Stimulated activated CD8-positive, alpha-beta memory T cell treated with anti-CD3 and anti-CD28 coated beads, Interleukin-4, amount 100 ng/mL, for 1 hour (primary cell): ENCODE data around the gene ATP6V0D1.
"Not testable (repeated sequence)": the region's sequence is repeated elsewhere in the genome, so short reads cannot be mapped to it uniquely, and the experiment has no call there.

Experiments used
- DNase-seq, 2 donors: peaks; one replicate each; pipeline ENCODE4 v3.0.0-alpha.2; 2020; ENCODE audit warnings: low read depth in 2 of 2, low spot score in 1 of 2

Gene ATP6V0D1

DNA sequence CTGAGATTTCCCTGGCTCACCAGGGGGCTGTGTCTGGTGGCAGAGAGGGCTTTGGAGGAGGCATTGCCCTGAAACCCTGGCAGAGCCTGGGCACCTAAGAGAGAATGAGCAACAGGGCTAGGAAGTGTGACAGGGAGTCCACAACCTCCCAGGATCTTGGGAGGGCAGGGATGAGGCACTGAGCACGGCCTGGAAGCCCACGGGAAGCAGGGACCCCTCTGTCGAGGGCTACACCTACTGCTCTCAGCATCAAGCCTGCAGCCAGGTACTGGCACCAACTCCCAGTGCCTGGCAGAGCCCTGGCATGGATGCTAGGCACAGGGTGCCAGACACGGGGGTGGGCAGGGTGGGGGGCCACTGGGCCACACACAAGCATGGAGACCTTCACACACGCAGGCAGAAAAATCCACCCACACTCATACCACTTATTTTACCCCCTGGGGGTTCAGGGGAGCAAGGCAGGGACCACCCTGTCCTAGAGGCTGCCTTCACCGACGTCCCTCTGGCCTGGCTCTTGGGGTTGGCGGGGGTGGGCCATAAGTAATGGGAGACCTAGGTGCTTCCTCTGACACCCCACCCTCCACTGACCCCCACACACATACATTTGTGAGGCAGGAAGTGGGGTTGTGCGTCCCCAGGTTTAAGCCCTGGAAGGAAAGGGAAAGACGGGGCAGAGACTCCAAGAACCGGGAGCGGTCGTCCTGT, 51.0 kb downstream of the ATP6V0D1 start:
- no peak for DNase-seq

DNA sequence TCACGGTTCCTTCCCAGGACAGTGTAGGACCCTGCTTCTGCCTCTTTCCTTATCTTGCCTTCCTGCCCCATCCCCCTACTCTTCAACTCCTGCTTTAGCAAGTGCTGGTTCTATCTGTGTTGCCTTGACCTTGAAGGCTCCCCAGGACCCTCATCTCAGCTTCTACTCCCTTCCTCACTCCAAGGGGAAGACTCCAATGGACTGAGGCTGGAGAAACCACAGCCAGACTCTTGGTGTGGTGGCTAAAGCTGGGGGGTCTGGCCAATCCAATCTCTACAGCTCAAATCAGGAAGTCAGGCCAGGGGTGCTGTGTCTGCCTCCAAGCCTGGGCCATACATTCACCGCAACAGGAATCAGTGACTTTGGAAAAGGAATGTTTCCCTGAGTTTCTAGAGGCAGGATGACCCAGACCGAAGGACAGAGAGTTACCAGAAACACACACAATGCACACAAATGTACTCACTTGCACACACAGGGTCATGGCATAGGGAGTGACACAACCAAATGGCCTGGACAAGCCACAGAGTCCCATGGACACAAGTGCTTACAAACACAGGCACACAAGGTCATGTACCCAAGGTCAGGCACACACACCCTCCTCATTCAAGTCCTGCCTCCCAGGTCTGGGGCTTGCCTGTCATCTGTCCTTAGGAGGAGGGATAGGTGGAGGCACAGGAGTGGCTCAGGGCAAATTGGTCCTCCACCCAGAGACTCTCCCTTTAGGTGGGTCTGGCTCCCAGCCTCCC, 51.7 kb downstream of the ATP6V0D1 start:
- DNase-seq, result no peak

DNA sequence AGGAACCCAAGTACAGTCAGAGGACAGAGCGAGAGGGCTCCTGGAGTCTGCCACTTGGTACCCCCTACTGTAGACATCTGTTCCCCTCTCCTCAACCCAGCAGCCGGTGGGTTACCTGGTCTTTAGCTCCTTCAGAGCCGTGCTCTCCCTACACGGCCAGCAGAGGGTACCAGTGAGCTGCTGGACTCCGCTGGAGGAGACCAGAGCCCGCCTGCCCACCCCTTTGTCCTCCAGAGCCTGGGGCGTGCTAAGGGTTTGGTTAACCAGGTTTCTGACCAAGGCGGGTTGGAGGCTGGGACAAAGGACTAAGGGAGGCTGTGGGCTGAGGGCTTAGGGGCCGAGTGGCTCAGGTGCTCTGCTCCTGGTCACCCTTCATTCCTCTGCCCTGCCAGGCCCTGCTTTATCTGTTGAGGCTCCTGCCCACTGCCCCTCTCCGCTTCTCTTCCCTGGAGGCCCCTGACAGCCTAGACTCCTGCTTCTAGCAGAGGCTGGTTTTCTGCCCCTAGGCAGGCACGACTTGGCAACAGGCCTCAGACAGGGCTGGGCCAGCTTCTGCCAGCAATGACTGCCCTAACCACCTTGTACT, 52.7 kb downstream of the ATP6V0D1 start:
- DNase-seq, result no peak

DNA sequence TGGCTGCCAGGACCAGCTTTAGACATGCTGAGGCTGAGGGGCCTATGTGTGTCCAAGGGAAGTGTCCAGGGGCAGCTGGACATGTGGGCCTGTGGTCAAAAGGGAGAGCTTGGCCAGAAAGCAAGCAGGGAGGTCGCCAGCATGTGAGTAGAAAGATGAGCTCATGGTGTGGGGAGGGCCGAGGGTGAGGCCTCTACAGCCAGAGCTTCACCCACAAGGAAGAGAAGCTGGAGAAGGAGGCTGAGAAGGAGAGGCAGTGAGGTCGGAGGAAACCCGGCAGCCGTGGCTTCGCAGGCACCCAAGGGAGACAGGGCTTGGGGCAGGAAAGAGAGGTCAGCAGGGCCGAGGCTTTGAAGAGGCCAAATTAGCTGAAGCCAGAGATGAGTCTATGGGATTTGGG, 54.0 kb downstream of the ATP6V0D1 start:
- DNase-seq, result no peak

DNA sequence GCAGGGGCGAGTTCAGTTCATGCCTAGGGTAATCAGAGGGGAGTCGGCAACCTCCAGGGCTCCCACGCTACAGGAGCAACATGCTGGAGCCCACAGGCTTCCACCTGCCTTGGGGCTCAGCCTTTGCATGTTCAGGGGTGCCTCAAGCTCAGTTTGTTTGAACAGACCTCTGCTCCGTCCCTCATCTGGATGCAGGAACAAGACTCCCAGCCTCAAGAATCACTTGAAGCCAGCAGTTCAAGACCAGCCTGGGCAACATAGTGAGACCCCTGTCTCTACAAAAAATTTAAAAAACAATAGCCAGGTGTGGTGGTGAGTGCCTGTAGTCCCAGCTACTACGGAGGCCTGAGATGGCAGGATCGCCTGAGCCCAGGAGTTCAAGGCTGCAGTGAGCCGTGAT, 54.9 kb downstream of the ATP6V0D1 start:
- no peak for DNase-seq

DNA sequence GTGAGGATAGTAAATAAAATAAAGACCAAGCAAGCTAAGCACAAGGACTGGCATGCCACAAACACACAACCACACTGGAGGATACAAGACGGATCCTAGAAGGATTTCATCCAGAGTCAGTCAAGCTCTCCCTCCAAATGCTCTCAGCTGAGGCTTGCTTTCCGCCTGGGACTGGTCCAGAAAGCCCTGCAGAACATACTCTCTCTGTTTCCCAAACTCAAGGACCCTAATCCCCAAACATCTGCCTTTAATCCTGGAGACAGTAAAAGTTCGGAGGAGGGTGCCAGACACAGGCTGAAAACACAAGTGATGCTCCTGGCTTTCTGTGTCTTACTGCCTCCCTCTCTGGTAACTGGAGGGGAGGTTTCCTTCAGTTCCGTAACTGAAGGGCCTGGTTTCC, 55.4 kb downstream of the ATP6V0D1 start:
- DNase-seq, result no peak

DNA sequence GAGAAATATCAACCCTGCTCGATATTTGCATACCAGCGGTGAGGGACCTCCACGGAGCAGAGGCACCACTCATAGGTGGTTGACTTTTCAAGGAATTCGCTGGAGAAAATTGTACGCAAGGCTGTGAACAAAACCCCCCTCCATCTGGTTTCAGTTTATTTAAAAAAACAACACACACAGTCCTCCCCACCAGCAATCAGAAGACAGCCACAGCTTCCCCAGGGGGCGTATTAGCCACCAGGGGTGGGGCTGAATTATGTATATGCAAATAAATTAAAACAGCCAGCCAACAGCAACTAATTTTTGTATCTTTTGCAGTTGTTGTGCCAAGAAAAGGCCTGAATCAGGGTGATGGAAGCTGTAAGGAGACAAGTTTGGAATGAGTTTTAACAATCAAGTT, 55.9 kb downstream of the ATP6V0D1 start:
- DNase-seq, result no peak

DNA sequence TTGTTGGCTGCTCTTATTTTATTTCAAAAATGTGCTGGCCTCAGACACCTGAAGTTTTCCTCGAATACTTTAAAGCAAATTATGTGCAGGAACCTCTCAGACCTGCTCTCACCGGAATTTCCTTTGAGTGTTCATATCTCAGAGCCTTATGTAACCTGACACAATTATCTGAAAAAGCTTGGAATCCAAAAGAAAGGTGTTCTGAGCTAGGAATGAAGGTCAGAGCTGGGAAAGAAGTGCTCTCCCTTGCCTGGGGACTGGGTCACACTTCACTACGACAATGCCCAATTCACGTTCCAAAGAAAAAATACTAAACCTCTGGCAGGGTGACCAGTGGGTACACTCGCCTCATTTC, 56.7 kb downstream of the ATP6V0D1 start:
- no peak for DNase-seq

DNA sequence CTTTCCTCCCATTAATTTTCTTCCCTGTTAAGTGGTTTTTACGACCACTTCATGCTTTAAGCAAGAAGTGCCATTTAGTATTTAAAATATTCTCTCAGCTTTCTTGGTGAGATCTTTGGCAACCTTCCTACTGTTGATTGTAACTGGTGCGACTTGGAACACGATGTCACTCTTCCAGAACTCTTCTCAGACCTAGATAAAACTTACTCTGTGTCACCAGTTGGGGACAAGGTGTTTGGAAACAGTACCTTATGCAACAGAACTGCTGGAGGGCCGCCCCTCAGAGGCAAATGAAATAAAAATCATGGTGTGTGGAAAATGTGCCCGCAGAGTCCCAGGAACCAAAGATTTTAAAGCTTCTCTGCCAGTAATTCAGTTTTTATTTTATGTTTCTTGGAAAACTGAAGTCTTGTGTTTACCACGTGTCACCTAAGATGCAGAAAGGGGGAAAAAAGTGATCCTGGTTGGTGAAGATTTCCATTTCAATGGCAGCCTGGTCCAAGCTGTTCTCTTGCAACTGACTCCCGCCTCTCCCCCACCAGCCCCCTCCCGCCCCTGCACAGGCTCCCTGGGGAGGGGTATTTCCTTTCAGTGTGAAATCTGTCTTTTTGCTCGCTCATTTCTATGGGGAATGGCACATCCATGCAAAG, 57.2 kb downstream of the ATP6V0D1 start:
- DNase-seq, result no peak

DNA sequence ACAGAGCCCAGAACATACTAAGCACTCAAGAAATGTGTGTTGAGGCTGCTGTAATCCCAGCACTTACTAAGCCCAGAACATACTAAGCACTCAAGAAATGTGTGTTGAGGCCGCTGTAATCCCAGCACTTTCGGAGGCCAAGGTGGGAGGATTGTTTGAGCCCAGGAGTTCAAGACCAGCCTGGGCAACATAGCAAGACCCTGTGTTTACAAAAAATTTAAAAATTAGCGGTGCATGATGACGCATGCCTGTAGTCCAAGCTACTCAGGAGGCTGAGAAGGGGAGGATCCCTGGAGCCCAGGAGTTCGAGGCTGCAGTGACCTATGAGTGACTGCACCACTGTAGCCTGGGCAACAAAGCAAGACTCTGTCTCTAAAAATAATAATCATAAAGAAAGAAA, 57.9 kb downstream of the ATP6V0D1 start:
- no peak for DNase-seq

DNA sequence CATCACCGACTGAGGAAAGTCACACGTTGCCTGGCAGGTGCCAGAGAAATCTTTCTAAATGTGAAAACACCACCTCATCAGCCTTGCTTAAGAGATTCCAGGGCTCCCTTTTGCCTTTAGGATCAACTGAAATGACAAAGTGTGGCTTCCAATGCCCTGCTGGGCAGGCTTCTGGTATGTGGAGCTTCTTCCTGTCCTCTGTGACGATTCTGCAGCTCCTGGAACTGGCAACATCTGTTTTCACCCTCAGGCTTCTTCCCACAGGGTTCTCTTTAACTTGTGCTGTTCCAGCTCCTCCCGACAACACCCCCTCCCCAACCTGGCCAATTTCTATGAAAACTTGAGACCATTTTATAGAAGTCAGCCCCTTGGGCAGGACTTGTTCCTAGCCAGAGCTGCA, 59.9 kb downstream of the ATP6V0D1 start:
- no peak for DNase-seq

DNA sequence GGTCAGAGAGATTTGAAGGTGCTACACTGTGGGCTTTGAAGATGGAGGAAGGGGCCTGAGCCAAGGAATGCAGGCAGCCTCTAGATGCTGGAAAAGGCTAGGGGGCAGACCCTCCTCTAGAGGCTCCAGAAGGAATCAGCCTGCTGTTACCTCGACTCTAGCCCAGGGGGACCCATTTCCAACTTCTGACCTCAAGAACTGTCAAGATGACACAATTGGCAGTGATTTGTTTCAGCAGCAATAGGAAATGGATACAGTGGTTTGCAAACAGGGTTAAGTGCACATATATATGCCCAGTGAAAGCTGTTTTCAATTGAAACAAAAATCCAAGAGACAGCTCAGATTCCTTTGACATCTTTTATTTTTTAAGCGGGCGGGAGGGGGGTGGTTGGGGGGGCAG, 61.0 kb downstream of the ATP6V0D1 start:
- DNase-seq, result no peak

DNA sequence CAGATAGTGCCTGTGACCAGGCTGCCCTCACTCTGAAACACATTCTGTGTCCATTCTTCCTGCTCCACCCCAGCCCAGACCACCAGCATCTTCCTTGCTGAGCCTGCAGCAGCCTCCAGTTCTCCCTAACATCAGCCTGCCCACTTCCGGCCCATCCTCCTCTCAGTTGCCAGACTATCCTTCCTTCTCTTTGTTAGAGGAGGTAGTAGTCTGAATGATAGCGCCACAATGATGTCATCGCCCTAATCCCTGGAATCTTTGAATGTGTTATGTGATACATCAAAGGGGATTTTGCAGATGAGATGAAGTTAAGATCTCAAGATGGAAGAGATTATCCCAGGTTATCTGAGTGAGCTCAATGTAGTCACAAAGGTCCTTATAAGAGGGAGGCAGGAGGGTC, 61.5 kb downstream of the ATP6V0D1 start:
- no peak for DNase-seq

DNA sequence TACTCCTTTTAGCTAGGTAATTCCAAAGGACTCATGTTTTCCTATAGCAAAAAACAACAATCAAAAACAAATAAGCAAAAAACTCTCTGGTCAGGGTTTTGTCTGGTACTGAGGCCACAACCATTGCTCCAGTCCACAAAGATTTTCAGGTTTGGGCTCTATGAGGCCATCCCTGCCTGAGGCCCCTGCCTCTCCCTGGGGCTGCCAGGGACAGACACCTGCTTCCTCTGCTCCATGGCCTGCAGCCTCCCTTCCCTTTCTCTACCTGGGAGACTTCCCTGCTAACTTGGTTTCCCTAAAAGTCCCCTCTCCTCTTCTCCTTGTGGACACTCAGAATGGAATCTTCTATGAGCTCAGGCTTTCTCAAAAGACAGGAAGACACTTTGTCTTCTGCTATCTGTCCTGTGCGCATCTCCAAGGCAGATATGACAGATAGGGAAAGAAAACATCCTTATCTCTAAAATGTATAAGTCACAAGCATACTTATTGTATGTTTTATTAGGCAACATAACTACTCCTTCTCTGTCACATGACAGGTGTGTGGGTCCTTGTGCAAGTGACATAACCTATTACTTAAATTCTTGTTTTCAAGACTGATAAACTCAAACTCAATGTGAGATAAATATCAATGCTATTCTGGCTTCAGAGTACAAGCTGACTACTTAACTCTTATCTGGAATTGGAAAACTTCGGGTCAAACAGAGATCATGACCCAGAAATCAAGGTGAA, 63.5 kb downstream of the ATP6V0D1 start:
- no peak for DNase-seq

DNA sequence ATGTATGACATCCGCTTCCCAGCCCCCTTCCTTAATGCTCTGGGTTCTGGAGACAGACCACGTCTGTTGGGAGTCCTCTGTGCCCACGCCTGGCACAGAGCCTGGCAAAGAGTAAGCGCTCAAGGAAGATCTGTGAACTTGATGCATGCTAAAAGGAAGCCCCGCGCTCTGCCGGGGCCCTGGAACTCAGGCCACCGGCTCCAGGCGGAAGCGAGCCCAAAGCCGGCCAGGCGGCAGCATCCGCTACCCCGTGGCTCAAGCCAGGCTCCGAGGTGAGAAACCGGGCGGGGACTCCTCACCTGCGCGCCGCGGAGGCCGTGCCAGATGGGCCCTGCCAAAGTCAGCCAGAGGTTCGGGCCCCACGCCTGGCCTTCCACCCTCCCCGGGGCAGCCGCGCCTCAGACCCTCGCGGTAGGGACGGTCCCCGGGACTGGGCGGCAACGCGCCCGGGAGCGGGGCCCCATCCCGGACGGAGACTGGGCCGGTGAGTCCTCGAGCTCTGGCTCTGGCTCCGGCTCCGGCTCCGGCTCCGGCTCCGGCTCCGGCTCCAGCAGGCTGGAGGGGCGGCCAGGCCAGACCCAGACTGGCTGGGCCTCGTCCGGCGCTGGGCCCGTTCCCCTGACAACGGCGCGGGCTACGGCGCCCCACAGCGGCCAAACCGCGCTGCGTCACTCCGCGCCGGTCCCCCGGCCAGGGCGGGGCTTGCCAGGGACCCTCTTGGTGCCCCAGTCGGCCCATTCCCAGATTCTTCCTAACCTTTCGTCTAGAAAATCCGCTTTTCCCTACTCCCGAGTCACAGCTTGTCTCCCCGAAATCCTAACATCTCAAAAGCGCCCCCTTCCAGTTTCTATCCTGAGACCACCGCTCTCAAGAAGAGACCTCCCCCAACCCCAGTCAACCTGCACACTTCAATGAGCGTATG, 64.8 kb downstream of the ATP6V0D1 start, which contains the start of gene ZDHHC1:
TSS of gene ZDHHC1 (minus strand) at position 606 of the 922 bp plus-strand sequence. CDS start 8,702 bp downstream, outside the sequence.
- no peak for DNase-seq

DNA sequence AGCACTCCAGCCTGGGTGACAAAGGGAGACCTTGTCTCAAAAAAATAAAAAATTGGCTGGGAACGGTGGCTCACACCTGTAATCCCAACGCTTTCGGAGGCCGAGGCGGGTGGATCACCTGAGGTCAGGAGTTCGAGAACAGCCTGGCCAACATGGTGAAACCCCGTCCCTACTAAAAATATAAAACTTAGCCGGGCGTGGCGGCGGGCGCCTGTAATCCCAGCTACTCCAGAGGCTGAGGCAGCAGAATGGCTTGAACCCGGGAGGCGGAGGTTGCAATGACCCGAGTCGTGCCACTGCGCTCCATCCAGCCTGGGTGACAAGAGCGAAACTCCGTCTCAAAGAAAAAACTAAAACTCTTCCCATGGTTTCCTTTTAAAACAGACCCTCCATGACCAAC, 65.5 kb downstream of the ATP6V0D1 start:
- not testable (repeated sequence) for DNase-seq

DNA sequence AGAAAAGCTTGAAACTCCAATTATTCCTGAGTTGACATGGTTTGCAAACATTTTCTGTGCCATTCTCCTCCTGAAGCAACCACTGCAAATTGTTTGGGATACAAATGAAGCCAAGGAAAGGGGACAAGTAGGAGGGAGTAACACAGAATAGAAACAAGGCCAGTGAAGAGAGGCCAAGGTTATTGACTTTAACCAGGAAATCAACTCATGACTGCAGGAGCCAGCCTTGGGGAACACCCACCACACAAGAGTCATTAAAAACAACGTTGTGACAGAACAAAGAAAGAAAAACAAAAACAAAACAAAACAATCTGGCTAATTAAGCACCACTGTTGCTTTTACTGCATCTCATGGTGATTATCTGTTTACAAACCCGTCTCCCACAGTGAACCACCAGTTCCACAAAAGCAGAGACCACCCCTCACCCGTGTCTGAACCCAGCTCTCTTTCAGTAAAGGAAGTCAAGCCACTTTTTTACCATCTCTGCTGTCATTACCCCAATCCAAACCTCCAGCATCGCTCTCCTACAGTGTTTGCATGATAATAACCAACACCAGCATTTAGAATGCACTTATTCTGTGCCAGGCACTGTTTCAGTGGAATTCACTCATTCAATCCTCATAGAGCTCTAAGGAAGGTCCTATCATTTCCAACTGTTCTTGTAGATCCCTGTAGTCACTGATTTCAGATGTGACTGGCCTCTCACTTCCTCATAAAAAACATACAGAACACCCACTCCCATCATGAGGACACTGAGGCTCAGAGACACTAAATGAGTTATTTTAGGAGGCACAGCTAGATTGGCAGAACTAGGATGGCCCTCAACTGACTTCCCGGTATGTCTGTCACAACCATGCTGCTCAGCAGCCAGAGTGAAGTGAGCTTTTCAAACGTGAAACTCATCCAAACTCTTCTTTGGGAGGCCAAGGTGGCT, 66.7 kb downstream of the ATP6V0D1 start:
- no peak for DNase-seq

DNA sequence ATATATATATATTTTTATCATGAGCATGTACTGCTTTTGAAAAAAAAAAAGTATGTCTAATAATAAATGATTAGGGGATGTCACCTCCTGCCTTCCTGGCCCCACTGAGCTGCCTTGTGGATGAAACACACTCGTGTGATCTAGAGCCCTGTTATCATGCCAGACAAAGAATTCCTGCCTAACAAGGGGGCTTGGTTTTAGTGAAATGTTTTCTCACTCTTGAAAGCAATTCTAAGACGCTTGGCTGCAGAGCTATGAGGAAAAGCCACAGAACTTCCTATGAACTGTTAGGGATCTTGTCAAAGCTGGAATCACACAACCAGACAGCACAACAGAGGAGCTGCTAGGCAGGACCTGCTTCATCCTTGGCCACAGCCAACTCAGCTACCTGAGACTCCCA, 68.7 kb downstream of the ATP6V0D1 start:
- DNase-seq, result no peak

DNA sequence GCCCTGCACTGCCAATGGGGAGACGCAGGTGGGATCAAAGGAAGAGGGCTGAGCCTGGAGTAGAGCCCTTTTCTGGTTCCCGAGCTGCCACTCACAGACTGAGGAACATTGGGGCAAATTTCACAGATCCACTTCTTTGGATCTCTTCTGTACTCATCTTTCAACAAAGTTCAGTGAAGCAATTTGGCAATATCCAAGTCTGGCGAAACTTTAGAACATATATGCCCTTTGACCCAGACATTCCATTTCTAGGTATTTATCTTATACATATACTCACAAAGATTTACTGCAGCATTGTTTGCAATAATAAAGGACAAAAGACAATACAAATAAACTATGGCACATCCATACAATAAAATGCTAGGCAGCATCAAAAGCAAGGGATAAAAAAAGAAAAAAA, 69.6 kb downstream of the ATP6V0D1 start:
- DNase-seq, result no peak
